Right kidney (tissue), 1 donor: ENCODE data around the gene SEL1L2.

ENCODE experiments used
- DNase-seq: peaks from one replicate; pipeline ENCODE4 v3.0.0-alpha.2; 2016

The SEL1L2 gene

GRCh38 chr20:13930281-13930680 lies 60.1 kb downstream of the SEL1L2 start:
- no peak for DNase-seq

GRCh38 chr20:13929836-13930235 lies 60.6 kb downstream of the SEL1L2 start:
- DNase-seq, result no peak

- DNase-seq, result no peak
These were observed 61.5 kb downstream of the SEL1L2 start for GRCh38 chr20:13928901-13929300.

- no peak for DNase-seq
These were observed 63.2 kb downstream of the SEL1L2 start for GRCh38 chr20:13927171-13927570.

GRCh38 chr20:13922241-13922640 lies 68.2 kb downstream of the SEL1L2 start:
- no peak for DNase-seq

GRCh38 chr20:13915284-13915683 lies 75.1 kb downstream of the SEL1L2 start:
- DNase-seq, result no peak

GRCh38 chr20:13913572-13913971 lies 76.8 kb downstream of the SEL1L2 start:
- no peak for DNase-seq

GRCh38 chr20:13913131-13913530 lies 77.3 kb downstream of the SEL1L2 start:
- DNase-seq, result no peak

GRCh38 chr20:13910492-13910891 lies 79.9 kb downstream of the SEL1L2 start:
- DNase-seq, result no peak

- DNase-seq, result no peak
These were observed 81.3 kb downstream of the SEL1L2 start for GRCh38 chr20:13909067-13909466.

GRCh38 chr20:13904766-13905165 lies 85.6 kb downstream of the SEL1L2 start:
- no peak for DNase-seq

GRCh38 chr20:13900496-13900895 lies 89.9 kb downstream of the SEL1L2 start:
- no peak for DNase-seq

GRCh38 chr20:13898012-13898612 lies 92.3 kb downstream of the SEL1L2 start:
- no peak for DNase-seq

- no peak for DNase-seq
These were observed 98.8 kb downstream of the SEL1L2 start for GRCh38 chr20:13891575-13891974.

- DNase-seq, result no peak
These were observed 105.6 kb downstream of the SEL1L2 start for GRCh38 chr20:13884803-13885202.

- DNase-seq, result no peak
These were observed 107.0 kb downstream of the SEL1L2 start for GRCh38 chr20:13883425-13883824.

- no peak for DNase-seq
These were observed 111.8 kb downstream of the SEL1L2 start for GRCh38 chr20:13878566-13878965.

GRCh38 chr20:13877793-13878192 lies 112.6 kb downstream of the SEL1L2 start:
- peak; percentile 15 for DNase-seq

- DNase-seq, result no peak
These were observed 115.1 kb downstream of the SEL1L2 start for GRCh38 chr20:13875265-13875811.

GRCh38 chr20:13874394-13875157 lies 115.8 kb downstream of the SEL1L2 start:
- no peak for DNase-seq

- no peak for DNase-seq
These were observed 116.6 kb downstream of the SEL1L2 start for GRCh38 chr20:13873831-13874230.

- no peak for DNase-seq
These were observed 120.2 kb downstream of the SEL1L2 start for GRCh38 chr20:13870170-13870748.

GRCh38 chr20:13868331-13868730 lies 122.1 kb downstream of the SEL1L2 start:
- DNase-seq, result no peak
